ENCODE results near the gene ANKRD6.

DNA sequence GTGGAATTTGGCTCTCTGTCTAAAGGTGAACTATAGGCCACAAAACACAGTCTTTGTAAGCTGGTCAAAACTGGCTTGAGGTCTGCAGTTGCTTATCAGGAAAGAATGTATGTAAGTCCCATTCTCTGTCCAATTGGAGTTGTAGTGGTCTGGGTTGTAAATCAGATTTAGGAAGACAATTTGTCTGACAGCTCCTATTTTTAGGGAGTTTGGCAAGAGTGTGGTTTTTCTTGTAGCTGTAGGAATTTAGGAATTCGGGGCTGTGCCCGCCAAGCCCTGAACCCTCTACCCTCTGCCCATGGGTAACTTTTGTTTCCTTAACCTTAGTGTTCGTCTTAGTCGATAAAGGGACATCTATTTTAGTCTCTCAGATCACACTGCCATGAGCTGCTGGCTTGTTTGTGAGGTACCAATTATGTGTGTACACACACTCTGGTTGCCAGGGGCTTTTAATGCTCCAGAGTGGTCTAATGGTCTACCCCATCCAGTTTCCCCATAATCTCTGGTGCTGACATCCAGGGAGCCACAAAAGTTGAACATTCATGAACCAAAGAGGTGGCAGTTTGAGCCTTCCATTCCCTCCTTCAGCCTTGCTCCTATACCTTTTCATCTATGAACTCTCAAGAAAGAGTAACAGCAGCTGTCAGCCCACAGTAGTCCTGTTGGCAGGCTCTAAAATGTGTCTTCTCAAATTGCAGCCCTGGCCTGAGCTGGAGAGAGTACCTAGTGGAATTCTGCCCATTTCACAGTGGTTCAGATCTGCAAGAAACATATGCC is 93.0 kb downstream of the ANKRD6 start:
- TF ChIP-seq, protein P1, sequence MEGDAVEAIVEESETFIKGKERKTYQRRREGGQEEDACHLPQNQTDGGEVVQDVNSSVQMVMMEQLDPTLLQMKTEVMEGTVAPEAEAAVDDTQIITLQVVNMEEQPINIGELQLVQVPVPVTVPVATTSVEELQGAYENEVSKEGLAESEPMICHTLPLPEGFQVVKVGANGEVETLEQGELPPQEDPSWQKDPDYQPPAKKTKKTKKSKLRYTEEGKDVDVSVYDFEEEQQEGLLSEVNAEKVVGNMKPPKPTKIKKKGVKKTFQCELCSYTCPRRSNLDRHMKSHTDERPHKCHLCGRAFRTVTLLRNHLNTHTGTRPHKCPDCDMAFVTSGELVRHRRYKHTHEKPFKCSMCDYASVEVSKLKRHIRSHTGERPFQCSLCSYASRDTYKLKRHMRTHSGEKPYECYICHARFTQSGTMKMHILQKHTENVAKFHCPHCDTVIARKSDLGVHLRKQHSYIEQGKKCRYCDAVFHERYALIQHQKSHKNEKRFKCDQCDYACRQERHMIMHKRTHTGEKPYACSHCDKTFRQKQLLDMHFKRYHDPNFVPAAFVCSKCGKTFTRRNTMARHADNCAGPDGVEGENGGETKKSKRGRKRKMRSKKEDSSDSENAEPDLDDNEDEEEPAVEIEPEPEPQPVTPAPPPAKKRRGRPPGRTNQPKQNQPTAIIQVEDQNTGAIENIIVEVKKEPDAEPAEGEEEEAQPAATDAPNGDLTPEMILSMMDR (conservative IDR thresholded peaks at IDR 0.05; ENCODE audit: low read depth, low read length) = no peak
- TF ChIP-seq EZH2 (IDR thresholded peaks at IDR 0.05; ENCODE audit: low read length, unreplicated experiment) = no peak
- TF ChIP-seq EZH2phosphoT487 (IDR thresholded peaks at IDR 0.05; ENCODE audit: borderline replicate concordance, low read length) = no peak

All from PC-3 (cell line).